Measurements from ENCODE around the gene INPP4A.
"Not testable (repeated sequence)": the region's sequence is repeated elsewhere in the genome, so short reads cannot be mapped to it uniquely, and the experiment has no call there.

Gene INPP4A

DNA sequence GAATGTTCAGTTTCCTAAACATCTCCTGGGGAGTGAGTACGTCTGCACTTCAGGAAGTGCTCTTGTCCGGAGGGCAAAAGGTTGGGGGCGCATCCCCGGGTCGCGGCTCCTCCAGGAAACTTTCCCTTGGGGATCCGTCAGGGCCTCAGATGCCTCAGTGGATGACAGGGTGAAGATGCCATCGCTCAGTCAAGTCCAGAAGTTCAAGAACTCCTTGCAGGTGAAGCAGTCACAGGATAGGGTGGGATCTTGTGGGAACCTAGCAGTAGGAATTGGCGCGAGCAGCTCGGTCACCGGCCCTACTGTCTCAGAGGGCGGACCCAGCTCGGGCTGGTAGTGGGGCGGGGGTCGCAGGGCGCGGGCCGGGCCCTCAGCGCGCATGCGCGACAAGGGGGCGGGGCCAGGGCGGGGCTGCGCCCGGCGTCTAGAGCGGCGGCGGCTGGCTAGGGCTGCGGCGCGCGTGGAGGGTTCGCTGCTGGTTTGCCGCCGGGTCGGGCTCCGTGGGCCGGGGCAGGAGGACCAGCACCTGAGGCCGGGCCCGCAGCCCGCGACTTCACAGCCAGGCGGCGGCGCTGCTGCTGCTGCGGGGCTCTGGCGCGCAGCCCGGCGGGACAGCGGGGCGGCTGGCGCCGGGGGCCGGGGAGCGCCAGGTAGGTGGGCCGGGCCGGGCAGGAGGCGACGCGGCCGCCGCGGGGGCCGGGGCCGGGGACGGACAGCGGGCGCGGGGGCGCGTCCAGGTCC, at the start of gene INPP4A:
INPP4A (plus strand) TSS at position 423 of the 741 bp plus-strand sequence. CDS start 75,191 bp downstream, outside the sequence.
- peak; percentile 36 for DNase-seq

DNA sequence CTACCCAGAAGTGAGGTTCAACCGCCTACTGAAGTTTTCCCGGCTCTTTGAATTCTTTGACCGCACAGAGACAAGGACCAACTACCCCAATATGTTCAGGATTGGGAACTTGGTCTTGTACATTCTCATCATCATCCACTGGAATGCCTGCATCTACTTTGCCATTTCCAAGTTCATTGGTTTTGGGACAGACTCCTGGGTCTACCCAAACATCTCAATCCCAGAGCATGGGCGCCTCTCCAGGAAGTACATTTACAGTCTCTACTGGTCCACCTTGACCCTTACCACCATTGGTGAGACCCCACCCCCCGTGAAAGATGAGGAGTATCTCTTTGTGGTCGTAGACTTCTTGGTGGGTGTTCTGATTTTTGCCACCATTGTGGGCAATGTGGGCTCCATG, 48.7 kb upstream of the INPP4A start:
- DNase-seq, result no peak

DNA sequence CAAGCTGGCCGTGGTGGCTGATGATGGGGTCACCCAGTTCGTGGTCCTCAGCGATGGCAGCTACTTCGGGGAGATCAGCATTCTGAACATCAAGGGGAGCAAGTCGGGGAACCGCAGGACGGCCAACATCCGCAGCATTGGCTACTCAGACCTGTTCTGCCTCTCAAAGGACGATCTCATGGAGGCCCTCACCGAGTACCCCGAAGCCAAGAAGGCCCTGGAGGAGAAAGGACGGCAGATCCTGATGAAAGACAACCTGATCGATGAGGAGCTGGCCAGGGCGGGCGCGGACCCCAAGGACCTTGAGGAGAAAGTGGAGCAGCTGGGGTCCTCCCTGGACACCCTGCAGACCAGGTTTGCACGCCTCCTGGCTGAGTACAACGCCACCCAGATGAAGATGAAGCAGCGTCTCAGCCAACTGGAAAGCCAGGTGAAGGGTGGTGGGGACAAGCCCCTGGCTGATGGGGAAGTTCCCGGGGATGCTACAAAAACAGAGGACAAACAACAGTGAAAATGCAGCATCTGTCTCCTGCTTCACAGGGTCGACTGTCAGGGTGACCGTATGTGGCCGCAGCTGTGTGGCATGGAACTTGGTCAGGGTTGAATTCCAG, 47.8 kb upstream of the INPP4A start:
- DNase-seq, result no peak

DNA sequence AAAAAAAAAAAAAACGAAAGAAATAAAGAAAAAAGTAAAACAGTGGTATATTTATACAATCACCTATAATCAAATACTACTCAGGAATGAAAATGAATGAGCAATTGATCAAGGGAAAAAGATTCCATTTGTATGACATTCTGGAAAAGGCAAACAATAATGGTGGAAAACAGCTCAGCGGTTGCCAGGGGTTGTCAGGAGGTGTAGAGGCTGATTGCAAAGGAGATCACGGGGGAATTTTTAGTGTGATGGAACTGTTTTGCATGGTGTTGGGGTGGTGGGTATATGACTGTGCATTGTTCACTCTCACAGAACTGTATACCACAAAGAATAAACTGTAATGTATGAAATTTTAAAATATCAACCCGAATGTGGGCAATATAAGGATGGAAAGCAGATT, 45.5 kb upstream of the INPP4A start:
- DNase-seq, result no peak

DNA sequence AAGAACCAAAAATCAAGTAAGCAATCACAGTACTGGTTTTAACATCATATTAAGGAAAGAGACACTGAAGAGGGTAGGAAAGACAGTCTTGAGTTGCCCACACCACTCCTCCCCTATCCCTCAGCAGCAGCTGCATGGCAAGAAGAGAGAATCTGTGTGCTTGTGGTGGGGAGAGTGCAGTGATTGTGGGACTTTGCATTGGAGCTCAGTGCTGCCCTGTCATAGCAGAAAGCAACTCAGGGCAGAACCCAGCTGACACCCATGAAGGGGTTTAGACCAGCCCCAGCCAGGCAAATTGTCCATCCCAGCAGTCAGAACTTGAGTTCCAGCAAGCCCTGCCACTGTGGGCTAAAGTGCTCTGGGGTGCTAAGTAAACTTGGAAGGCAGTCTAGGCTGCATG, 40.8 kb upstream of the INPP4A start:
- no peak for DNase-seq

DNA sequence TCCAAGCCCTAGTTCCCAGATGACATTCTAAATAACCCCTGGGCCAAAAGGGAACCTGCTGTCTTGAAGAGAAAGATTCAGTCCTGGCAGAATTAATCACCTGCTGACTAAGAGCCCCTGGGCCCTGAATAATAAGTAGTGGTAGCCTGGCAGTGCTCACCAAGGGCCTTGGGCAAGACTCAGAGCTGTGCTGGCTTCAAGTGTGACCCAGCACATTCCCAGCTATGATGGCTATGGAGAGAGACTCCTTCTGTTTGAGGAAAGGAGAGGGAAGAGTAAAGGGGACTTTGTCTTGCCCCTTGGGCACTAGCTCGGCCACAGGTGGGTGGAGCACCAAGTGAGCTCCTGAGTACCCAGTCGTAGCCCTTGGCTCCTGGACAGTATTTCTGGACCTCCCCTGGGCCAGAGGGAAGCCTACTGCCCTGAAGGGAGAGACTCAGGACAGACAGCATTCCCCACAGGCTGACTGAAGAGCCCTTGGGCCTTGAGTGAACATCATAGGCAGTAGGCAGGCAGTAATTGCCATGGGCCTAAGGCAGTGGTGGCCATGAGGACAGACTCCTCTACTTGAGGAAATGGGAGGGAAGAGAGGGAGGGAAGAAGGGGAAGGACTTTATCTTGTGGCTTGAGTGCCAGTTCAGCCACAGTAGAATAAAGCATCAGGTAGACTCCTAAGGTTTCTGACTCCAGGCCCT, 40.0 kb upstream of the INPP4A start:
- DNase-seq, result no peak

DNA sequence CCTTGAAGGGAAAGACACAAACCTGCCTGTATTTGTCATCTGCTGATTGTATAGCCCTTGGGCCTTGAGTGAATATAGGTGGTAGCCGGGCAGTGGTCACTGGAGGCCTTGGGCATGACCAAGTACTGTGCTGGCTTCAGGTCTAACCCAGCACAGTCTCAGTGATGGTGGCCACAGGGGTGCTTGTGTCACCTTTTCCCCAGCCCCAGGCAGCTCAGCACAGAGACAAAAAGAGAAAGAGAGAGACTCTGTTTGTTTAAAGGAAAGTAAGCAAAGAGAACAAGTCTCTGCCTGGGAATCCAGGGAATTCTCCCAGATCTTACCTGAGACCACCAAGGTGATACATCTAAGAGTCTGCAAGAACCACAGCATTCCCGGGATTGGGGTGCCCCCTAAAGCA, 39.4 kb upstream of the INPP4A start:
- no peak for DNase-seq

DNA sequence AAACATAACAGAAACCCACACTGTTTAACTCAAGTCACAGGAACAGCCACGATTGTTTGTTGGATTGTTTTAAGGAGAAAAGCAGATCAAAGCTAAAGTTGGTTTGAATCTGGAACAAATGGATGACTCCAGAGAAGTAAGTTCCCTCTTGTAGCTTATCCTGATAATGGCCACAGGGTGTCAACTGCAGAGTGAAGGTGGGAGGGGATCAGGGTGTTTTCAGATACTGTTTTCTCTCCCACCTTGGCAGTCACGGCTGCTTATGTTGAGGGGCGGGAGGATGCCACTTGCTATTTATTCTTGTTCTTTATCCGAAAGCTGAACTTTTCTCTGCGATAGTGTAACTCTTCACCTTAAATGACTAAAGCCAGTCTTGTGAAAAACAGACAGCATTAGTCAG, 36.5 kb upstream of the INPP4A start:
- DNase-seq, result no peak

DNA sequence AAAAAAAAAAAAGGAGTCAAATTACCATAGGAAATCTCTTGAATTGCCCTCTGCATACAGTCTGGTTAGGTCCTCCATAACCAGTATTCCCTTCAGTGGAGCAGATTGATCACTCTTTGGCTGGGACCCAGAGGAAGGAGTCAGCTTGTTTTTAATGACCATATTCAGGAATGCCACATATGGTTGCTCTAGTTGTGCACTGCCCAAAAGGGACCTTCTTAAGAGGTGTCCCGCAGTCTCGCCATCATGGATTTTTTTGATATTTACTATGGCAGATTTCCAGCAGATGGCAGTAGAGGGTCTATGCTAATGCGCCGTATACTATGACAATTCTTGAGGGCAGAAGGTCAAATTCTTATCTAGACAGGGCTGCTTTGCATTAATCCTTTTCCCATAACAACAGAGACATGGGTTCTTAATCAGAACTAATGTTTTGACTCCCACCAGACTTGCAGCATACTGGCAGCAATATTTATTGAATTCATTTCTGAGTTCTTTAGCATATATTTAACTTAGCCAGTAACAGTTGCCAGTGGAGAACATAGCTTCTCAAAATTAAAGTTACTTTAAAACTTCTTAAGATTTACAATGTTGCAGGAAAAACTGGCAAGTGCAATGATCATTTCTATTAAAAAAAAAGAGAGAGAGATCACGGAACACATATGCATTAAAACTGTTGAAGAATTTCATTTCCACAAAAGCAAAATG, 31.8 kb upstream of the INPP4A start:
- DNase-seq, result peak; percentile 72

DNA sequence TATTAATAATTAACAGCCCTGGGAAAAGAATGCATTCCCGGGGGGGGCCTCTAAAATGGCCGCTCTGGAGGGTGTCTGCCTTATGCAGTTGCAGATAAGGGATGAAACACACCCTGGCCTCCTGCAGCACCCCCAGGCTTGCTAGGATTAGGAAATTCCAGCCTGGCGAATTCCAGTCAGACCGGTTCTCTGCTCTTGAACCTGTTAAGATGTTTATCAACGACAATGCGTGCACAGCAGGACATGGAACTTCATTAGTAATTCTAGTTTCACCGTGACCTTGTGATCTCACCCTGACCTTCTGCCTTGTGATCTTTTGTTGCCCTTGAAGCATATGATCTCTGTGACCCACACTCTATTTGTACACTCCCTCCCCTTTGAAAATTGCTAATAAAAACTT, 30.4 kb upstream of the INPP4A start:
- DNase-seq, result not testable (repeated sequence)

DNA sequence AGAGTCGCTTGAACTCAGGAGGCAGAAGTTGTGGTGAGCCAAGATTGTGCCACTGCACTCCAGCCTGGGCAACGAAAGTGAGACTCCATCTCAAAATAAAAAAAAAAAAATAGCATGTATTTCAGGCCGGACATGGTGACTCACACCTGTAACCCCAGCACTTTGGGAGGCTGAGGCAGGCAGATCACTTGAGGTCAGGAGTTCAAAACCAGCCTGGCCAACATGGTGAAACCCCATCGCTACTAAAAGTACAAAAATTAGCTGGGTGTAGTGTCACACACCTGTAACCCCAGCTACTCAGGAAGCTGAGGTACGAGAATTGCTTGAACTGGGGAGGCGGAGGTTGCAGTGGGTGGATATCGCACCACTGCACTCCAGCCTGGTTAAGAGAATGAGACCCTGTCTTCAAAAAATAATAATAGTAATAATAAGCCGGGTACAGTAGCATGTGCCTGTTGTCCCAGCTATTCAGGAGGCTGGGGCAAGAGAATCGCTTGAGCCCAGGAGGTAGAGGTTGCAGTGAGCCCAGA, 28.9 kb upstream of the INPP4A start:
- not testable (repeated sequence) for DNase-seq

DNA sequence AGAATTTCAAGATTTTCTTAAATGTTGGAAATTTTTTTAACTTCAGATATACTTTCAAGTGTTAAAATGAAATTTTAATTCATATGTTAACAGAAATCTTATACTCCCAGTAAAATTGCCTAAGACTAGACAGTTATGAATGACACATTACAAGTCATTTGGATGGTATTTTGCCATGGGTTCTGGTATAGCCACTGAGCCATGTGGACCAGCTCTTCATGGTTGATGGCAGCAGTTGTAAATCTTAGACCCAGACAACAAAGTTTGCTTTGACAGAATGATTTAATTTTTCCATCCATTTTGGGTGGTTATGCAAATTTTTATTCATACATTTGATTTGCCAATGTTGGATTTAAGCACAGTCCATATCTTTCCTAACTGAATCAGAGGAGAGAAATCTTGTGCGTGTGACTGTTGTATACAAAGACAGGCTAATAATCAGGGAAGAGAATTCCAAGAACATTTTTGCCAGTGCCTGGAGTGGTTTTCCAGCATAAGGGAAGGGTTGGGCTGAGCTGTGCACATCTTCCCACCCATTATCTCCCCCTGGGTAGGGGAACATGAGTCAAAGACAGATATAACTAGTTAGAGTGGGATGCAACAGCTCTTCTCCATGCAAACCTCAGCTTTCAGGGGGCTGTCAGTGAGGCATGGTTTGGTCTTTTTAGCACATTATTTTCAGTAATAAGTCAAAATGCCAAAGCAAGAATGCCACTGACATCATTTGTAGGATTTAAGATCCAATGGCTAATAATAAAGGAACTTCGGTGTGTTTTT, 28.1 kb upstream of the INPP4A start:
- no peak for DNase-seq

DNA sequence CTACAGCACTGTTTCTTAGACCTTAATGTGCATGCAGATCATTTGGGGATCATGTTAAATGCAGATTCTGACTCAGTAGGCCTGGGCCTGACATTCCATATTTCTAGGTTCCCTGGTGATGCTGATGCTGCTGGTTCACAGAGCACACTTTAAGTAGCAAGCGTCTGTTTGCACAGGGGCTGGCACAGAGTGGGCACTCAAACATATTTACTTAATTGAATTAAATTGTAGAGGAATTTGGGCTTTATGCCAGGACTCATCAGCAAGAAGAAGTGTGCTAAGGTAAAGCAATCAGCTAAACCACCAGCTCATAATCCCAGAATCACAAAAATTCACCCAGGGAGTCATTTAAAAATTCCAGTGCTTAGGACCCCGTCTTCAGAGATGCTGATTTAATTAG, 25.1 kb upstream of the INPP4A start:
- no peak for DNase-seq

DNA sequence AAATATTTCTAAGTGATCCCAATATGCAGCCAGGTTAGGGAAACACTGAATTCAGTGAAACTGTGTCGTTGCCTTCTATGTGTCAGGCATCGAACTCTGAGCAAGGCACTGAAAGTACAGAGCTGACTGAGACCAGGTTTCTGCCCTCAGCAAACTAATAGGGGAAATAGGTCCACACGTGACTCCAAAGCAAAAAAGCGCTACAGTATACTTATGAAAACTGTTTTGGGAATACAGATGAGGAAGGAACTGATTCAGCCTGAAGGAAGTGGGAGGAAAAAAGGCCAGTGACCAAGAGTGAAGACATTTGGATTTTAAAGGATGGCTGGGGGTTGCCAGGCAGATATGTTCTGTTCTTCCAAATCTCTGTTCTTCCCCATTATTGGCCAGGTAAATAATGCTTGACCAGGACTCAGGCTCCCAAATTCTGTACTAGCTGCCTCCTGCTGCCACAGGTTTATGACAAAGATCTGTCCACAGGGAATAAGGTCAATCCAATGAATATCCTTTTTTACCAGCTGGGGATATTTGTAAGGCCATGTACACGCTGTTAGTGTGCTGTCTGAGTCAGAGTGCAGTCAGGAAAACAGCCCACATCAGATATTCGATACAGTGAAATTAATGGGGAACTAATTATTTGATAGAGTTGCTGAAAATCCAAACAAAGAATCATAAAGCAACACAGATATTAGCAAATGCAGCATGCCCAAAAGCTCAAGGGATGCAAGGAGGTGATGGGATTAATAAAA, 24.5 kb upstream of the INPP4A start:
- DNase-seq, result no peak

DNA sequence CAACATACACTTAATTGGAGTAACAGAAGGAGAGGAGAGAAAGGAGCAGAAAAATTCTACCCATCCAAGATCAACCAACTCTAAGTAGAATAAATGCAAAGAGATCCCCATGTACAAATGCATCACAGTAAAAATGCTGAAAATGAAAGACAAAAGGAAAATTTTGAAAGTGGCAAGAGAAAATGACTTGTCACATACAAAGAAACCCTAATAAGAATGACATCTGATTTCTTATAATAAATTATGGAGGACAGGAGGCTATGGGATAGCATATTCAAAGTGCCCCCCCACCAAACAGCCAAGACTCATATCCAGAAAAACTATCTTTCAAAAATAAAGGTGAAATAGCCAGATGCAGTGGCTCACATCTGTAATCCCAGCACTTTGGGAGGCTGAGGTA, 22.2 kb upstream of the INPP4A start:
- no peak for DNase-seq

DNA sequence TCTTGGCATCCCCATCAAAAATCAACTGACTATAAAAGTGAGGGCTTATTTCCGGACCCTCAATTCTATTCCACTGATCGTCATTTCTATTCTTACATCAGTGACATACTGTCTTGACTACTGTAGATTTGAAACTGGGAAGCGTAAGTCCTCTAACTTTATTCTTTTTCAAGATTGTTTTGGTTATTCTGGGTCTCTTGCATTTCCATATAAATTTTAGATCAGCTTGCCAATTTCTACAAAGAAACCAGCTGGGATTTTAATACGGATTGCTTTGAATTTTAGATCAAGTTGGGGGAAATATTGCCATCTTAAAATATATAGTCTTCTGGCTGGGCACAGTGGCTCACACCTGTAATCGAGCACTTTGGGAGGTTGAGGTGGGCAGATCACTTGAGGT, 17.9 kb upstream of the INPP4A start:
- DNase-seq, result no peak

DNA sequence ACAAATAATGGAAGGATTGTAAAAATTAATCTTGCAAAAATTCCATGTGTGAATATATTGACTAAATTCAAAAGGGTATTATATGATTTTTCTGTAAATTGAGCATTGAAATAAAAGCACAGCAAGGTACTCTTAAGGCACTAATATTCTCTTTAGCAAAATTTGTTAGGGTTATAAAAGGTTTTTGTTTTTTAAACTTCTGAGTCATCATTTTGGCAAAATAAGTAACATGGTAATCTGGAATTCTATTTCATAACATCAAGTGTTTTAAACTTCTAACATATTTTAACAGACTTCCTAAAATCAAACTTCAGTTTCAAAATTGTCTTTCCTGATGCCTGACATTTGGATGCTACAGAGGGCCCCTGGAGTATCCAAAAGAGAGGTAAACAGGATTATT, 12.5 kb upstream of the INPP4A start:
- no peak for DNase-seq

DNA sequence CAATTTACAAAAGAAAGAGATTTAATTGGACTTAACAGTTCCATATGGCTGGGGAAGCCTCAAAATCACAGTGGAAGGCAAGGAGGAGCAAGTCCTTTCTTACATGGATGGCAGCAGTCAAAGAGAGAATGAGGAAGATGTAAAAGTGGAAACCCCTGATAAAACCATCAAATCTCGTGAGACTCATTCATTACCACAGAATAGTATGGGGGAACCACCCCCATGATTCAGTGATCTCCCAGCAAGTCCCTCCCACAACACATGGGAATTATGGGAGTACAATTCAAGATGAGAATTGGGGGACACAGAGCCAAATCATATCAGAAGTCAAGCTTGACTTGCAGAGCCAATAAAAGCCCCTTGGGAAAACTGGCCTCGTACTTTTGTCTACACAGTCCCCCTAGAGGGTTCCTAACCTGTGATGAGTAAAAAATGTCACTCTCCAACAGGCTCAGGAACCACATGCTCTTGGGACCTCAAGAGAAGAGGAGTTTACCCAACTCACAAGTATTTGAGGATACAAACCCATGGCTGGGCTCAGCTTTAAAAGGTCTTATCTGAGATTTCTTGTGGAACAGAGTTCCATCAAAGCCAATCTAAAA, 11.2 kb upstream of the INPP4A start:
- no peak for DNase-seq

DNA sequence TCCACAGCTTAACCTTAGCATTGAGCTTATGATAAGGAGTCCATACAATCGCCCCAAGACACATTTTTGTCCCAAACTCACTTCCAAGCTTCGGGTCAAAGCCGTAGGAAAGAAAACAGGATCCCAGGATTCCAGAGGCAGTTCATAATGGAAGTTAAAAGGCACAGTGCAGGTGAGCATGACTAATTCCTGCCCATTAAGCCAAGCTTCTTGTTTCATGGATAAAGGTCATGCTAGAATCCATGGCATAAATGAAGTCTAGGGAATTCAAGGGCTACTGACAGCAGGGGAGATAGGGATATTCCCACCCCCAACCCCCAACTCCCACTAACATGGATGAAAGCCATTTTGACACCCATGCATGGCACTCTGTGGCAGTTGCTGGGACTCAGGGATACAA, 10.2 kb upstream of the INPP4A start:
- DNase-seq, result no peak

DNA sequence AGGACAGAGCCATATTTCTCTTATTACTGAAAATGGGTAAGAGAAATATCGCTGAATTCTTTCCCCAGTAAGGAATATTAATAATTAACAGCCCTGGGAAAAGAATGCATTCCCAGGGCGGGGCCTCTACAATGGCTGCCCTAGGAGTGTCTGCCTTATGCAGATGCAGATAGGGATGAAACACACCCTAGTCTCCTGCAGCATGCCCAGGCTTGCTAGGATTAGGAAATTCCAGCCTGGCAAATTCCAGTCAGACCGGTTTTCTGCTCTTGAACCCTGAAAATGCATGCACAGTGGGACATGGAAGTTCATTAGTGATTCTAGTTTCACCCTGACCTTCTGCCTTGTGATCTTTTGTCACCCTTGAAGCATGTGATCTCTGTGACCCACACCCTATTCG, 9.0 kb upstream of the INPP4A start:
- DNase-seq, result not testable (repeated sequence)

DNA sequence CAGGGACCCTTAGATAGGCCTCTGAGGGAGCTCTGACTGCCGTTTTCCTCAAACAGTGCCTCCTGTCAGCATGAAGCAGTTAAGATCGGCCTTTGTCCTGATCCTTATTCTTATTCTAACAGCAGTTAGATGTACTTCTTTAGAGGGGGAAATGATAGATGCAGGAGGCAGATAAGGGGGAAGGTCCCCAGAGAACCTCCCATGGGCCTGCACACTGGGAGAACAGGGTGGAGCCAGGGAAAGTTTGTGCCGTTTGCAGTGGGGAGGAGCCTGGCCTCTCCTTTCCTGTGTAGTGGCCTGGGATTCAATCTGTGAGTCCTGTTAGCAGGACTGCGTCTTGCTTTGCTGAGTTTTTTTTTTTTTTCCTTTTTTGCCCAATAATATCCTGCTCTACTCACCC, 7.9 kb upstream of the INPP4A start:
- no peak for DNase-seq
